MCF 10A (cell line): ENCODE measurements around the gene FGF5. TPM values are rescaled to one million over a fixed set of nuclear protein-coding genes. Genes with fewer than 3 reads are reported as not detected.

Experiments
- BruUV-seq: library from RNA; stranded (reverse); fragments of 400-500 nt; replicated peaks from 2 replicates; lab custom pipeline; 2021; lab: Mats Ljungman, UMichigan
- CTCF ChIA-PET: fragments of 300-600 bp; sonication (Branson Sonifier 250); formaldehyde crosslinking; extraction: SDS; loops from one replicate; lab custom pipeline; 2021; ENCODE audit warnings: antibody characterized with exemption, inconsistent platforms; lab: Yijun Ruan, JAX
- POLR2A ChIA-PET: fragments of 300-600, 350-650 bp; sonication (Branson Sonifier 250); formaldehyde crosslinking; extraction: SDS; loops from one replicate; lab custom pipeline; 2020; ENCODE audit warnings: antibody characterized with exemption, inconsistent platforms; lab: Yijun Ruan, JAX
- DNase-seq: peaks from one replicate; pipeline ENCODE4 v3.0.0-alpha.2; 2018; ENCODE audit not compliant: unreplicated experiment
- H3K27ac Mint-ChIP-seq: one replicate; pipeline ENCODE4 v1.8.0; 2022; ENCODE audit warnings: mild to moderate bottlenecking, low read depth, mixed read lengths; ENCODE audit not compliant: unreplicated experiment
- H3K27me3 Mint-ChIP-seq: one replicate; pipeline ENCODE4 v1.8.0; 2022; ENCODE audit warnings: mixed read lengths; ENCODE audit not compliant: insufficient read depth, unreplicated experiment
- H3K36me3 Mint-ChIP-seq: one replicate; pipeline ENCODE4 v1.8.0; 2022; ENCODE audit warnings: mild to moderate bottlenecking, moderate library complexity, mixed read lengths; ENCODE audit not compliant: insufficient read depth, unreplicated experiment
- H3K4me1 Mint-ChIP-seq: one replicate; pipeline ENCODE4 v1.8.0; 2022; ENCODE audit warnings: mixed read lengths; ENCODE audit not compliant: insufficient read depth, unreplicated experiment
- H3K4me3 Mint-ChIP-seq: one replicate; pipeline ENCODE4 v1.8.0; 2022; ENCODE audit warnings: mild to moderate bottlenecking, moderate library complexity, mixed read lengths; ENCODE audit not compliant: unreplicated experiment
- H3K9me3 Mint-ChIP-seq: one replicate; pipeline ENCODE4 v1.8.0; 2022; ENCODE audit warnings: mixed read lengths; ENCODE audit not compliant: unreplicated experiment
- CTCF ChIP-seq: fragments of 200-600 bp; IDR thresholded peaks from one replicate; pipeline ENCODE4 v1.8.0; 2022; ENCODE audit warnings: antibody characterized with exemption, mild to moderate bottlenecking; ENCODE audit not compliant: unreplicated experiment
- intact Hi-C: fragments of 100-400 bp; cut with micrococcal nuclease; formaldehyde crosslinking; loops from 2 replicates; pipeline ENCODE4 v1.14.1; 2022
- total RNA-seq: library from RNA; stranded (reverse); gene quantifications from 2 replicates; pipeline ENCODE4 v1.2.3, GENCODE V29; 2022

Gene FGF5
- total RNA-seq, 1 experiment from 2014 or later, result not detected

GRCh38 chr4:80255329-80256095 is 11.0 kb upstream of the FGF5 start:
- H3K27me3 Mint-ChIP-seq, result no peaks in the 10 kb centered on the region
- ChIA-PET CTCF (interaction anchor here (1.5 kb wide), 1 partner anchor 10 kb away, joined by 4 read pairs; the partner anchor contains the start of gene FGF5), POLR2A (interaction anchor here (1.2 kb wide), 1 partner anchor 11 kb away, joined by 4 read pairs; the partner anchor contains the start of gene FGF5)
- H3K9me3 Mint-ChIP-seq, result peaks cover 6% of the 10 kb centered on the region
- H3K4me3 Mint-ChIP-seq, result no peak overlapping the region
- BruUV-seq, result no TSS peak
- H3K36me3 Mint-ChIP-seq, result no peaks in the 10 kb centered on the region
- intact Hi-C loops, result no loop called here
- no peak for DNase-seq
- H3K4me1 Mint-ChIP-seq, result no peaks in the 10 kb centered on the region
- no peak for TF ChIP-seq CTCF
- no peak overlapping the region for H3K27ac Mint-ChIP-seq

DNA sequence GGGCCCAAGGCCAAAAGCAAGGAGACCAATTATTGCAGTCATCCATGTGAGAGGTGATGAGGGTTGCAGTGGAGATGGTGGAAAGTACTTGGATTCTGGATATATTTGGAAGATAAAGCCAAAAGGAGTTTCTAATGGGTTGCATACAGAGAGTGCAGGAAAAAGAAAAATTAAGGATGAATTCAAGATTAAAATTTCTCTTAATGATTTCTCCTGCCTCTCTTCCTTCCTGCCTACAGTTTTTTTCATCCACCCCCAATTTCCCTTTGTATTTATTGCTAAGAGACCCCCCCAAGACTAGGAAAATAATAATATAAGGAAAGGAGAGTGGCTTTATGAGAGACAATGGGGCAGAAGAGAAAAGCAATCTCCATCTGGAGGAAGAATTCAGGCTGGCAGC is 8.6 kb upstream of the FGF5 start:
- H3K27me3 Mint-ChIP-seq, result no peaks in the 10 kb centered on the region
- ChIA-PET CTCF (no interaction called here), POLR2A (no interaction called here)
- intact Hi-C loops, result no loop called here
- H3K9me3 Mint-ChIP-seq, result peaks cover 6% of the 10 kb centered on the region
- no peaks in the 10 kb centered on the region for H3K36me3 Mint-ChIP-seq
- H3K4me1 Mint-ChIP-seq, result no peaks in the 10 kb centered on the region
- no TSS peak for BruUV-seq
- no peak overlapping the region for H3K4me3 Mint-ChIP-seq
- no peak for TF ChIP-seq CTCF
- no peak for DNase-seq
- H3K27ac Mint-ChIP-seq, result no peak overlapping the region

DNA sequence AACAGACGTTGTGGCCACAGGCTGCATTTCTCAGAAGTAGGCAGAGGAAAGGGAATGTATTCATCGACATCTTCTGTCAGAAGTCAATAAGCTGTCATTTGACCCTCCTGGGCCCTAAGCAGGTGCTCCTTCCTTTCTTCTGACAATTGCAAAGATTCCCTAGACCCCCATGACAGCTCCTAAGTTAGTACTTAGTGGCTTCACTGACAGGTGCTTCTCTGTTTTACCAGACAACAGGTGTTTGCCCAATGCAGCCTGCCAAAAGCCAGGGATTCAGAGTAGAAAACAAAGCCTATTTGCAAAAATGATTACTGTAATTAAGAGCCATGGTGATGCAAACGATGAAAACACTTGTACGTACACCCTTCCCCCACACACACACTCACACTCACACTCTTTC is 7.5 kb upstream of the FGF5 start:
- CTCF ChIA-PET, result interaction anchor here (0.9 kb wide), 1 partner anchor 52 kb away, joined by 3 read pairs; no protein-coding TSS in a partner anchor
- Mint-ChIP-seq H3K27me3 (no peaks in the 10 kb centered on the region), H3K9me3 (peaks cover 6% of the 10 kb centered on the region), H3K4me3 (no peak overlapping the region), H3K36me3 (no peaks in the 10 kb centered on the region), H3K27ac (no peak overlapping the region), H3K4me1 (no peaks in the 10 kb centered on the region)
- no peak for DNase-seq
- POLR2A ChIA-PET, result no interaction called here
- intact Hi-C loops, result no loop called here
- TF ChIP-seq CTCF, result no peak
- no TSS peak for BruUV-seq

- H3K27ac Mint-ChIP-seq, result no peak overlapping the region
- no peak for TF ChIP-seq CTCF
- intact Hi-C loops, result no loop called here
- ChIA-PET CTCF (interaction anchor here (0.6 kb wide), 1 partner anchor 549 kb away, joined by 3 read pairs; no protein-coding TSS in a partner anchor), POLR2A (interaction anchor here (1.6 kb wide), 1 partner anchor 11 kb away, joined by 5 read pairs; no protein-coding TSS in a partner anchor)
- H3K36me3 Mint-ChIP-seq, result no peaks in the 10 kb centered on the region
- DNase-seq, result no peak
- no peaks in the 10 kb centered on the region for H3K4me1 Mint-ChIP-seq
- H3K4me3 Mint-ChIP-seq, result no peak overlapping the region
- H3K27me3 Mint-ChIP-seq, result no peaks in the 10 kb centered on the region
- no TSS peak for BruUV-seq
- H3K9me3 Mint-ChIP-seq, result peaks cover 6% of the 10 kb centered on the region
These were observed 6.6 kb upstream of the FGF5 start for GRCh38 chr4:80259817-80260216.
